GM18867 (cell line): ENCODE data around the gene ZNF729.
"Not testable (repeated sequence)": the region's sequence is repeated elsewhere in the genome, so short reads cannot be mapped to it uniquely, and the experiment has no call there.

Experiments used
- ATAC-seq: cut with Tn5 transposase; IDR thresholded peaks from one replicate; pipeline ENCODE4 v1.9.1; 2021; ENCODE audit warnings: mild to moderate bottlenecking, moderate library complexity; ENCODE audit not compliant: unreplicated experiment

ZNF729 gene

GRCh38 chr19:22286151-22286810 lies at the start of gene ZNF729:
Gene ZNF729, plus strand, starts transcription at chr19:22286441. Its CDS starts 85 bp downstream, at chr19:22286526.
- no peak for ATAC-seq

DNA sequence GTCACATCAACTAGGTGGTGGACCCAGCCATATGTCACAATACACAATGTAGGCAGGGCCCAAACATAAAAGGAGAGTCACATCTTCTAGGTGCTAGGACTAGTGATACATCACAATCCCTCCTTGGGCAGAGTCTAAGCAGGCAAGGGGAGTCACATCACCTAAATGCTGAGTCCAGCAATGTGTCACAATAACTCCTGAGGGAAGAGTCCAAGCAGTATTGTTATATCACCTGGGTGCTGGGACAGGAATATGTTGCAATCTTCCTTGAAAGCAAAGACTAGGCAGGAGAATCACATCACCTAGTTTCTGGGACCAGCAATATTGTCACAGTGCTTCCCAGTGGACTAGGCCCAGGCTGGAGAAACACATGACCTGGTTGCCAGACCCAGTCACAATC lies 29.4 kb upstream of the ZNF729 start:
- ATAC-seq: no peak

DNA sequence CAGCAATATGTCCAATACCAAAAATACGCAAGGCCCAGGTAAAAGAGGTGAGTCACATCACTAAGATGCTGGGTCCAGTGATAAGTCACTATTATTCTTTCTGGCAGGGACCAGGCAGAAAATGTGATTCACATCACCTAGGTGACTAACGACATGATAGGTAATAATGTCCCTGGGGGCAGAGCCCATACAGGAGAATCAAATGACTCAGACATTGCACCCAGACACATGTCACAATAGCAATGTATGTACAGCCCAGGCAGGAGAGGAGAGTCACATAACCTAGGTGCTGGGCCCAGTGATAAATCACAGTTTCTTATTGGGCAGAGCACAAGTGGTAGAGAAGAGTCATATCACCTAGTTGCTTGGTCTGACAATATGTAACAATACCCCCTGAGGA lies 28.9 kb upstream of the ZNF729 start:
- ATAC-seq: no peak

DNA sequence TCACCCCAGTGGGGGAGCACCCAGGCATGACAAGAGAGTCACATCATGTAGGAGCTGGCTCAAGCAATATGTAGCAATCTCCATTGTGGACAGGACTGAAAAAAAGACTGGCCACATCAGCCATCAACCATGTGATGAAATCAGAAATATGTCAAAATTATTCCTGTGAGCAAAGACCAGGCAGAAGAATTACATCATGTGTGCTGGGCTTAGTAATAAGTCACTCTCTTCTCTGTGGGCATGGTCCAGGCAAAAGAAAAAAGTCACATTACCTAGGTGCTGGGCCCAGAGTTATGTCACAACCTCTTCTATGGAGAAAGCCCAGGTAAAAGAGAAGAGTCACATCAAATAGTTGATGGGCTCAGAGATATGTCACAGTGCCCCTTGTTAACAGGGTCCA lies 28.3 kb upstream of the ZNF729 start:
- ATAC-seq: no peak

- no peak for ATAC-seq
Observed at GRCh38 chr19:22260499-22260898, 25.7 kb upstream of the ZNF729 start.

DNA sequence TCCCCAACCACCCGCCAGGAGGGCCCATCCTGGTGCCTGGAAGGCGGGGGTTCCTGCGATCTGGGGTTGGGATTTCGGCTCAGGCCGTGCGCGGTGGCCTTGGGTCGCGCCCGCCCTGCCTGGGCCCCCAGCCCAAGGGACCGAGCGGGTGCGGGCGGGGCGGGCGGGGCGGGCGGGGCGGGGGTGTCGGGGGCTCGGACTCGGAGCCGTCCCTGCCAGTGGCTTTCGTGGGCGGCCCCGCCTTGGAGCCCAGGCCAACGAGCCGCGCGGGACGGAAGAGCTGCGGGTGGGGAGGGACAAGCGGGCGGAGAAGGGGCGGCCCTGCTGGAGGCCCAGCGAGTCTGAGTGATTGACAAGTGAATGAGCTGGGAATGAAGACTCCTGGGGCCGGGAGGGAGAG lies 24.6 kb upstream of the ZNF729 start:
- no peak for ATAC-seq

DNA sequence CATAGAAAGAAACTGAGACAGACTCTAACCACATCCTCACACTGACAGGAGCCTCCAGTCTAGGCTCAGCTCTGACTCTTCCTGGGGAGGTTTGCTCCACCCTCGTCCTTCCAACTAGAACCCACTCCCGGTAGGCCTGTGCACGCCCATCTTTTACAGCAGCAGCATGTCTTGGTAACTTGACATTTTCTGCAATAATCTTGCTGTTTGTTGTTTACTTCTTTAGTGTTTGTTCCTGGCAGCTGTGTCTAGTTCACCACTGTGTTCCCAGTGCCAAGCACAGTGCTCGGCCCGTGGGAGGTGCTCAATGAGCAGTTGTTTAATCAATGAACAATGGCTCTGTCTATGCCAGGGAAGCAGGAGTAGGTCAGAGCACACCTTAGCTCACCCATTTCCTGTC lies 23.1 kb upstream of the ZNF729 start:
- ATAC-seq: no peak

DNA sequence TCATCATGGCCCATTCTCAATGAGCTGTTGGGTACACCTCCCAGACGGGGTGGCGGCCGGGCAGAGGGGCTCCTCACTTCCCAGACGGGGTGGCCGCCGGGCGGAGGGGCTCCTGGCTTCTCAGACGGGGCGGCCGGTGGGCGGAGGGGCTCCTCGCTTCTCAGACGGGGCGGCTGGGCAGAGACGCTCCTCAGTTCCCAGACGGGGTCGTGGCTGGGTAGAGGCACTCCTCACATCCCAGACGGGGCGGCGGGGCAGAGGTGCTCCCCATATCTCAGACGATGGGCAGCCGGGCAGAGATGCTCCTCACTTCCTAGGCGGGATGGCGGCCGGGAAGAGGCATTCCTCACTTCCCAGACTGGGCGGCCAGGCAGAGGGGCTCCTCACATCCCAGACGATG lies 35.3 kb downstream of the ZNF729 start:
- ATAC-seq: not testable (repeated sequence)

DNA sequence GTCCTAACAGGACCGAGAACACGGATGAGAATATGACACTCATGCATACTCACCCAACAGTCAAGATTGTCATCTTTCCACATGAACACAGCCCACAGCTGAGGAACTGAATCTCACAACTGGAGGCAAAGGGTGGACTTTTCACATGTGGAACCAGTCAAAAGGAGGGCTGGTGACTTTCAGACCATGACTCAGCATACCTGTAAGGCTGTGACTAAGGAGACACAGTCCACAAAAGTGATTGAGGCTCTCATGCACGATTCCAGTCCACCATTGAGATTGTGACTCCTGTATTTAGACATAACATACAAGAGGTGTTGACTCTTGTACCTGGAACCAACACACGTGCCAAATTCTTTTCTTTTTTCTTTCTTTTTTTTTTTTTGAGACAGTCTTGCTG lies 40.0 kb downstream of the ZNF729 start:
- ATAC-seq: no peak

GRCh38 chr19:22327321-22327720 lies 41.1 kb downstream of the ZNF729 start:
- ATAC-seq: no peak

DNA sequence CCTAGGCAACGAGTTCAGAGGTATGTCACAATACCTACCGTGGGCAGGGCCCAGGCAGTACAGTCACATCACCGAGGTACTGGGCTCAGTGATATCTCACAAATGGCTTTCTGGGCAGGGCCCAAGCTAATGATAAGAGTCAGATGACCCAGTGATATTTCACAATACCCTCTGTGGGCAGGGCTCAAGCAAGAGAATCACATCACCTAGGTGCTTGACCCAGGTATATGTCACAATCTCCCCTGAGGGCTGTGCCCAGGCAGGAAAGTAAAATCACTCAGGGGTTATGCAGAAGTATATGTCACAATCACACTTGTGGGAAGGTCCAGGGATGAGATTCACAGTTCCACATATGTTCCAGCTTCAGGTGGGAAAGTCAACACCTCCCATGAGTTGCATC lies 45.3 kb downstream of the ZNF729 start:
- no peak for ATAC-seq

DNA sequence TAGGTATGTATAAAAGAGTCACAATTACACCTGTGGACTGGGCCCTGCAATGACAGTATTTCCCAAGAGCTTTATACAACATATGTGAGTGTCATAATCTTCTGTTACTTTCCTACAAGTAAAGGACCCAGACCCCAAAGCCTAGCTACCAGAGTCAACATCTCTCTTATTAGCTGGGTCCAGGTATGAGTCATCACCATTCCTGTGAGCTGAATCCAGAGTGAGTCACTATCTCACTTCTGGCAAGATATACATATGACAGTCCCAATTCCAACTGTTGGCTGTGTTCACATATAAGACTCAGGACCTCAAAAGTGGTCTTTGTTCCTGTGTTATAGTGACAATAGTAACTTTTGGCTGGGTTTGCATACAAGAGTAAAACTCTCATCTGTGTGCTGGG lies 46.7 kb downstream of the ZNF729 start:
- ATAC-seq: no peak

DNA sequence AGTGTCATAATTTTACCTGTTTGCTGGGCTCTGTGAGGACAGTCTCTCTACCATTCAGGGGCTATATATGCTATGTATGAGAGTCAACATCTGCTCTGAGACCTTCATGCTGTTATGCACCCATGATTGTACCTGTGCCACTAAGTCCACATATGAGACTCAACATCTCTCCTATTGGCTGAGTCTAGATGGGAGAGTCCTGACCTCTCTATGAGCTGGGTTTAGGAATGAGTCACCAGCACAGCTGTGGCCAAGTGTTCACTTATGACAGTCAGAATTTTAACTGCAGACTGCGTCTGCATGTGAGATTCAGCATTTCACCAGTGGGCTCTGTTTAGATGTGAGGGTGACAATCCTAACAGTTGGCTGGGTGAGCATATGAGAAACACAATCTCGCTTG lies 49.5 kb downstream of the ZNF729 start:
- no peak for ATAC-seq

GRCh38 chr19:22354665-22355064 lies 68.4 kb downstream of the ZNF729 start:
- ATAC-seq: no peak
